Lower leg skin (tissue), 3 donors: ENCODE data around the gene MT1H.

Source experiments
- CTCF ChIP-seq, 3 donors: fragments of 450-650 bp; IDR thresholded peaks; one replicate each; pipeline ENCODE4 v1.5.1; 2016; ENCODE audit warnings: antibody characterized with exemption in 3 of 3, mild to moderate bottlenecking in 3 of 3, moderate library complexity in 2 of 3
- POLR2A ChIP-seq, 2 donors: fragments of 450-650 bp; IDR thresholded peaks; one replicate each; pipeline ENCODE4 v1.6.1; 2016 to 2017; ENCODE audit warnings: antibody characterized with exemption in 2 of 2, mild to moderate bottlenecking in 1 of 2, moderate library complexity in 1 of 2

DNA sequence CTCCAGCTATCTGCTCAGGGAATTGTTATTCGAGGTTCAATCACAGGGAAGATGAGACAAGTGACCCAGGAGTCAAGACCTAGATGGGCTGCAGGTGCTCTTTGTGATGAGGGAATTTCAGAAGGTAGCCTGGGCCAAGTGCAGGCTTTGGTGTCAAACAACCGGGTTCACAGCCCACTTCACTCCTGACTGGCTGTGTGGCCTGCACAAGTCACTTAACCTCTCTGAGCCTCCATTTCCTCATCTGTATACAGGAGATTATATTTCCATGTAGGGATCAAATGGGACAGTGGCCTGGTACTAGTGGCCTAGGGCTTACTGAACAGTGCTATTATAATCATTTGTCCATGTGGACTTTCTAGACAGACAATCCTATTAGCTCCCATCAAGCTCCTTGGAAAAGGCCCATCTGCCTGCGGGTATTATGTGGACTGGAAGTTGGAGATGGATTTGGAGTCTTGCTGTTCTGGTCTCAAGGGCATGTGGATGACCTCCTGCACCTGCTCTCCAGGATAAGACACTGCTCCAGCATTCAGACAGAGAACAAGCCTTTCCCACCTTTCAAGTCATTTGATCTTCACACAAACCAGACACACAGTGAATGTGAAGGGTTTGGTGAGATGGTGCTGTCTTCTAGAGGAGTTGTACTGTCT, 9.6 kb downstream of the MT1H start:
- TF ChIP-seq CTCF (IDR thresholded peaks at IDR 0.05) (no peak), POLR2A (IDR thresholded peaks at IDR 0.05) (no peak)
